HL-60 (cell line): ENCODE results near the gene ARPC5.
A peak's percentile ranks its signal among the peaks of the same experiment; 100 is the strongest.

Experiments
- DNase-seq, 2 experiments: peaks; one replicate each; pipeline ENCODE4 v3.0.0-alpha.2; 2010 to 2020; ENCODE audit warnings: low read depth in 1 of 2, low spot score in 1 of 2
- H3K27ac ChIP-seq: fragments of 250-450 bp; sonication (Bioruptor Pico); replicated peaks from 2 replicates; pipeline ENCODE4 v1.5.1; 2020; ENCODE audit warnings: mild to moderate bottlenecking, moderate library complexity
- H3K27me3 ChIP-seq: fragments of 250-450 bp; sonication (Bioruptor Pico); 2 replicates; pipeline ENCODE4 v1.5.1; 2021; ENCODE audit warnings: mild to moderate bottlenecking, moderate library complexity; ENCODE audit not compliant: insufficient read depth, poor library complexity, severe bottlenecking
- H3K4me3 ChIP-seq: replicated peaks from 2 replicates; pipeline ENCODE4 v1.5.1; 2011; ENCODE audit warnings: mild to moderate bottlenecking, control low read depth, low read length; ENCODE audit not compliant: insufficient read depth
- CTCF ChIP-seq: IDR thresholded peaks from one replicate; pipeline ENCODE4 v1.5.1; 2011; ENCODE audit warnings: low read length, control low read depth, inconsistent platforms; ENCODE audit not compliant: insufficient read depth
- GABPA ChIP-seq: IDR thresholded peaks from 2 replicates; pipeline ENCODE4 v1.6.1; 2012; ENCODE audit warnings: low read depth
- POLR2AphosphoS5 ChIP-seq: IDR thresholded peaks from 2 replicates; pipeline ENCODE4 v1.6.1; 2012; ENCODE audit warnings: low read depth
- REST ChIP-seq: IDR thresholded peaks from 2 replicates; pipeline ENCODE4 v1.6.1; 2012; ENCODE audit warnings: low read depth; ENCODE audit not compliant: insufficient replicate concordance
- SPI1 ChIP-seq: IDR thresholded peaks from 2 replicates; pipeline ENCODE4 v1.6.1; 2012; ENCODE audit warnings: low read depth, mild to moderate bottlenecking, borderline replicate concordance

Gene ARPC5

GRCh38 chr1:183652107-183652506 lies 16.5 kb upstream of the ARPC5 start:
- H3K4me3 ChIP-seq: no peak overlapping the region
- H3K27ac ChIP-seq: peak overlapping the region; percentile 49
- TF ChIP-seq GABPA: no peak
- no peak for TF ChIP-seq REST
- TF ChIP-seq CTCF: no peak
- TF ChIP-seq SPI1: no peak
- TF ChIP-seq POLR2AphosphoS5: no peak
- H3K27me3 ChIP-seq: no peaks in the 10 kb centered on the region
- no peak for DNase-seq

- no peak for TF ChIP-seq REST
- TF ChIP-seq SPI1: no peak
- TF ChIP-seq CTCF: no peak
- no peak for TF ChIP-seq GABPA
- Histone ChIP-seq H3K27me3 (no peaks in the 10 kb centered on the region), H3K27ac (no peak overlapping the region), H3K4me3 (no peak overlapping the region)
- DNase-seq: no peak
Measured at GRCh38 chr1:183651612-183652011, 16.0 kb upstream of the ARPC5 start.

GRCh38 chr1:183648042-183648441 lies 12.5 kb upstream of the ARPC5 start:
- TF ChIP-seq POLR2AphosphoS5: no peak
- TF ChIP-seq REST: no peak
- TF ChIP-seq SPI1: no peak
- no peak for TF ChIP-seq CTCF
- no peak for TF ChIP-seq GABPA
- no peak for DNase-seq
- no peak overlapping the region for H3K4me3 ChIP-seq
- no peaks in the 10 kb centered on the region for H3K27me3 ChIP-seq
- H3K27ac ChIP-seq: no peak overlapping the region
